ENCODE measurements around the gene DNAJB7.

Gene DNAJB7

GRCh38 chr22:40862013-40862412 lies at the start of gene DNAJB7:
Gene DNAJB7 (minus strand): TSS chr22:40862113. CDS start chr22:40861994, 119 bp downstream.
- Histone ChIP-seq H3K27me3 (ENCODE audit: low read depth, low read length) (no peaks in the 10 kb centered on the region), H3K4me1 (ENCODE audit: control insufficient read depth in 1 of 2, insufficient read depth in 2 of 2, low read length in 2 of 2) (peaks cover 6 to 16% of the 10 kb centered on the region in 2 donors), H3K4me3 (ENCODE audit: low read depth in 1 of 2, low read length in 2 of 2) (no peak within 1 kb of the TSS), H3K36me3 (ENCODE audit: control insufficient read depth in 1 of 2, insufficient read depth in 2 of 2, low read length in 2 of 2) (peaks cover 0 to 4% of the 10 kb centered on the region in 2 donors), H3K9me3 (ENCODE audit: control insufficient read depth in 1 of 2, low read length in 2 of 2) (no peaks in the 10 kb centered on the region), H3K27ac (ENCODE audit: low read length) (no peak within 1 kb of the TSS)

DNA sequence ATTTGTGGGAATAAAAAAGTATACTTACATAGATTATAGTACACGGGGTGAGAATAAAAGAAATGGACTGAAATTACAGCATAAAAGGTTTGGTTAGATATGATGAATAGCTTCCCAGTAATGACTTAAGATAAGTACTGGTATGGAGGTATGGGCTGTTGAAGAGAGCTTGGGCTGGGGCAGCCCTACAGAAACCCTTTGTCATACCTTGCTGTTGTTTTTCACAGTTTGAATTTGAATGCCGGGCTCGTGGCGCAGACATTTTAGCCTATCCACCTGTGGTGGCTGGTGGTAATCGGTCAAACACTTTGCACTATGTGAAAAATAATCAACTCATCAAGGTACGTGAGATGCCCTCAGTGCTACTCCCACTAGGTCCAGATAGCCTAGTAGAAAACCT lies 47.0 kb upstream of the DNAJB7 start:
- H3K4me1 ChIP-seq (ENCODE audit: control insufficient read depth in 1 of 2, insufficient read depth in 2 of 2, low read length in 2 of 2) = no peaks in the 10 kb centered on the region
- H3K27ac ChIP-seq (ENCODE audit: low read length) = no peak overlapping the region
- no peak overlapping the region for H3K4me3 ChIP-seq (ENCODE audit: low read depth in 1 of 2, low read length in 2 of 2)
- no peaks in the 10 kb centered on the region for H3K27me3 ChIP-seq (ENCODE audit: low read depth, low read length)
- peaks cover 11 to 21% of the 10 kb centered on the region in 2 donors for H3K36me3 ChIP-seq (ENCODE audit: control insufficient read depth in 1 of 2, insufficient read depth in 2 of 2, low read length in 2 of 2)
- no peaks in the 10 kb centered on the region for H3K9me3 ChIP-seq (ENCODE audit: control insufficient read depth in 1 of 2, low read length in 2 of 2)

DNA sequence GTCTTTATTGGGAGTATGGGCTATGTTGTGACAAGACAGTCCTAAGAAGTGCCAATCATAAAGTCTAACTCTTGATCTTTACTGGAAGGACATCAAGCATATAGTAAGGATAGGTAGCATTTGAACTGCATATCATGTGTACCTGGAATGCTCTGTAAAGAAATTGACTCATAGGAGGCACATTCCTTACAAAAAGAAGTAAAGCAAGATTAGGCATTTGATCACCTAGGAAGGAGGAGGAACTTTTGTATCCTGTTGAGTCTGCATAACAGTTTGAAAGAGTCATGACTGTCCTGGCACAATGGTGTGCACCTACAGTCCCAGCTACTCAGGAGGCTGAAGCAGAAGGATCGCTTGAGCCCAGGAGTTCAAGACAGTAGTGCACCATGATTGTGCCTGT lies 42.2 kb upstream of the DNAJB7 start:
- H3K27ac ChIP-seq (ENCODE audit: low read length) = no peak overlapping the region
- H3K36me3 ChIP-seq (ENCODE audit: control insufficient read depth in 1 of 2, insufficient read depth in 2 of 2, low read length in 2 of 2) = peaks cover 2 to 8% of the 10 kb centered on the region in 2 donors
- no peaks in the 10 kb centered on the region for H3K9me3 ChIP-seq (ENCODE audit: control insufficient read depth in 1 of 2, low read length in 2 of 2)
- H3K4me3 ChIP-seq (ENCODE audit: low read depth in 1 of 2, low read length in 2 of 2) = no peak overlapping the region
- H3K27me3 ChIP-seq (ENCODE audit: low read depth, low read length) = no peaks in the 10 kb centered on the region
- no peaks in the 10 kb centered on the region for H3K4me1 ChIP-seq (ENCODE audit: control insufficient read depth in 1 of 2, insufficient read depth in 2 of 2, low read length in 2 of 2)

GRCh38 chr22:40898850-40899357 lies 37.0 kb upstream of the DNAJB7 start:
- Histone ChIP-seq H3K4me1 (ENCODE audit: control insufficient read depth in 1 of 2, insufficient read depth in 2 of 2, low read length in 2 of 2) (no peaks in the 10 kb centered on the region), H3K27ac (ENCODE audit: low read length) (no peak overlapping the region), H3K36me3 (ENCODE audit: control insufficient read depth in 1 of 2, insufficient read depth in 2 of 2, low read length in 2 of 2) (peaks cover 0 to 3% of the 10 kb centered on the region in 2 donors), H3K27me3 (ENCODE audit: low read depth, low read length) (no peaks in the 10 kb centered on the region), H3K9me3 (ENCODE audit: control insufficient read depth in 1 of 2, low read length in 2 of 2) (no peaks in the 10 kb centered on the region), H3K4me3 (ENCODE audit: low read depth in 1 of 2, low read length in 2 of 2) (no peak overlapping the region)

DNA sequence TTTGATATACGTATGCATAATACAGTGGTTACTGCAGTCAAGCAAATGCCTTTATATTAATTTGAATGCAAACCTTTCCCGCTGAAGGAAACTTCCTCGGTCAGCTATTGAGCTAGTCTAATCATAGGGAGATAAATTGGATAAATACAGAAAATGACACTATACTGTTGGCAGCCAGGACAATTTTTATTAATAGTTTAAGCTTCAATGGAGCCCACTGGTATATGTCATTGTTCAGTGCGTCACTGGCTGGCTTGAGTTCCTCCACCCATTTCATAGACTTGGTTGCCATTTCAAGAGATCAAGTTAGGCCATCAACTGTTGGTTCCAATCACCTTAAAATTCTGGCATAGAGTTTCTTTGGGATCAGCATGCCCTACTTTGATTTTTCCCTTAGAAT lies 32.5 kb upstream of the DNAJB7 start:
- Histone ChIP-seq H3K36me3 (ENCODE audit: control insufficient read depth in 1 of 2, insufficient read depth in 2 of 2, low read length in 2 of 2) (peaks cover 0 to 7% of the 10 kb centered on the region in 2 donors), H3K4me1 (ENCODE audit: control insufficient read depth in 1 of 2, insufficient read depth in 2 of 2, low read length in 2 of 2) (no peaks in the 10 kb centered on the region), H3K27ac (ENCODE audit: low read length) (no peak overlapping the region)

GRCh38 chr22:40890881-40891280 lies 29.0 kb upstream of the DNAJB7 start:
- Histone ChIP-seq H3K36me3 (ENCODE audit: control insufficient read depth in 1 of 2, insufficient read depth in 2 of 2, low read length in 2 of 2) (peaks cover 17 to 39% of the 10 kb centered on the region in 2 donors), H3K27me3 (ENCODE audit: low read depth, low read length) (no peaks in the 10 kb centered on the region), H3K4me3 (ENCODE audit: low read depth in 1 of 2, low read length in 2 of 2) (no peak overlapping the region), H3K4me1 (ENCODE audit: control insufficient read depth in 1 of 2, insufficient read depth in 2 of 2, low read length in 2 of 2) (no peaks in the 10 kb centered on the region), H3K27ac (ENCODE audit: low read length) (no peak overlapping the region), H3K9me3 (ENCODE audit: control insufficient read depth in 1 of 2, low read length in 2 of 2) (no peaks in the 10 kb centered on the region)

More for the DNA sequence above, 32.5 kb upstream of the DNAJB7 start:
- H3K27me3 ChIP-seq (ENCODE audit: low read depth, low read length) = no peaks in the 10 kb centered on the region
- no peaks in the 10 kb centered on the region for H3K9me3 ChIP-seq (ENCODE audit: control insufficient read depth in 1 of 2, low read length in 2 of 2)
- no peak overlapping the region for H3K4me3 ChIP-seq (ENCODE audit: low read depth in 1 of 2, low read length in 2 of 2)

DNA sequence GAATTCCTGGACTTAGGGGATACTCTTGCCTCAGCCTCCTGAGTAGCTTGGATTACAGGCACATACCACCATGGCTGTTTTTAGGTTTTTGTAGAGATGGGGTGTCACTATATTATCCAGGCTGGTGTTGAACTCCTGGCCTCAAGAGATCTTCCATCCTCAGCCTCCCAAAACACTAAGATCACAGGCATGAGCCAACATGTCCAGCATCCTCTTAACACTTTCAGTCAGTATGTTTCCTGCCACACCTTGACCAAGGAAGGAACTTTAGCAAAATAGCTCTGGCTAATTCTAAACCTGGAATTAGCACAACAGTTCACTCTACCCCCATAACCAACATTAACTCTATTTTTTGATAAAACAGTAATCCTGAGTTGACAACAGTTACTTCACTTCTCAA lies 27.2 kb upstream of the DNAJB7 start:
- no peaks in the 10 kb centered on the region for H3K27me3 ChIP-seq (ENCODE audit: low read depth, low read length)
- H3K4me3 ChIP-seq (ENCODE audit: low read depth in 1 of 2, low read length in 2 of 2) = no peak overlapping the region
- no peaks in the 10 kb centered on the region for H3K9me3 ChIP-seq (ENCODE audit: control insufficient read depth in 1 of 2, low read length in 2 of 2)
- no peaks in the 10 kb centered on the region for H3K4me1 ChIP-seq (ENCODE audit: control insufficient read depth in 1 of 2, insufficient read depth in 2 of 2, low read length in 2 of 2)
- H3K27ac ChIP-seq (ENCODE audit: low read length) = no peak overlapping the region
- peaks cover 17 to 47% of the 10 kb centered on the region in 2 donors for H3K36me3 ChIP-seq (ENCODE audit: control insufficient read depth in 1 of 2, insufficient read depth in 2 of 2, low read length in 2 of 2)

DNA sequence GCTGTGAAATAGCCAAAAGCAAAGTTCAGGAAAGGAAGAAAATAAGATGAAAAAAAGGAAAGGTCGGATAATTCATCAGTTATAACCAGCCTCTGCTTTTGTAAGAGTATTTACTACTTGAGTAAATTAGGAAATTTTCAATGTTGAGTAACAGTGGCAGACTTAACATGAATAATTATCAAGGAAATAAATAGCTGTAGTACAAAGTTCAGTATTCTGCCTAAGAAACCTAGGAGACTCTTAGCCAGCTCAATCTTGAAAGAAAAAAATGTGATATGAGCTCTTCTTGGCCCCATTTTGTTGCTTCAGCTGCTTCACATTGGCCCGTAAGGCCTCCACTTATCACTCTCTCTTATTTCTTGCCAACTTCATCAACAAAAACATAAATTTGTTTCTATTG lies 17.0 kb upstream of the DNAJB7 start:
- no peaks in the 10 kb centered on the region for H3K9me3 ChIP-seq (ENCODE audit: control insufficient read depth in 1 of 2, low read length in 2 of 2)
- H3K27me3 ChIP-seq (ENCODE audit: low read depth, low read length) = no peaks in the 10 kb centered on the region
- no peaks in the 10 kb centered on the region for H3K4me1 ChIP-seq (ENCODE audit: control insufficient read depth in 1 of 2, insufficient read depth in 2 of 2, low read length in 2 of 2)
- peaks cover 15 to 29% of the 10 kb centered on the region in 2 donors for H3K36me3 ChIP-seq (ENCODE audit: control insufficient read depth in 1 of 2, insufficient read depth in 2 of 2, low read length in 2 of 2)
- H3K27ac ChIP-seq (ENCODE audit: low read length) = no peak overlapping the region
- H3K4me3 ChIP-seq (ENCODE audit: low read depth in 1 of 2, low read length in 2 of 2) = no peak overlapping the region

GRCh38 chr22:40877488-40877887 lies 15.6 kb upstream of the DNAJB7 start:
- Histone ChIP-seq H3K36me3 (ENCODE audit: control insufficient read depth in 1 of 2, insufficient read depth in 2 of 2, low read length in 2 of 2) (peaks cover 11 to 20% of the 10 kb centered on the region in 2 donors), H3K4me1 (ENCODE audit: control insufficient read depth in 1 of 2, insufficient read depth in 2 of 2, low read length in 2 of 2) (no peaks in the 10 kb centered on the region), H3K4me3 (ENCODE audit: low read depth in 1 of 2, low read length in 2 of 2) (no peak overlapping the region), H3K27ac (ENCODE audit: low read length) (no peak overlapping the region), H3K27me3 (ENCODE audit: low read depth, low read length) (no peaks in the 10 kb centered on the region), H3K9me3 (ENCODE audit: control insufficient read depth in 1 of 2, low read length in 2 of 2) (no peaks in the 10 kb centered on the region)

- Histone ChIP-seq H3K36me3 (ENCODE audit: control insufficient read depth in 1 of 2, insufficient read depth in 2 of 2, low read length in 2 of 2) (peaks cover 8 to 14% of the 10 kb centered on the region in 2 donors), H3K9me3 (ENCODE audit: control insufficient read depth in 1 of 2, low read length in 2 of 2) (no peaks in the 10 kb centered on the region), H3K27me3 (ENCODE audit: low read depth, low read length) (no peaks in the 10 kb centered on the region), H3K27ac (ENCODE audit: low read length) (no peak overlapping the region), H3K4me3 (ENCODE audit: low read depth in 1 of 2, low read length in 2 of 2) (no peak overlapping the region), H3K4me1 (ENCODE audit: control insufficient read depth in 1 of 2, insufficient read depth in 2 of 2, low read length in 2 of 2) (no peaks in the 10 kb centered on the region)
Observed at GRCh38 chr22:40876907-40877306, 15.0 kb upstream of the DNAJB7 start.

DNA sequence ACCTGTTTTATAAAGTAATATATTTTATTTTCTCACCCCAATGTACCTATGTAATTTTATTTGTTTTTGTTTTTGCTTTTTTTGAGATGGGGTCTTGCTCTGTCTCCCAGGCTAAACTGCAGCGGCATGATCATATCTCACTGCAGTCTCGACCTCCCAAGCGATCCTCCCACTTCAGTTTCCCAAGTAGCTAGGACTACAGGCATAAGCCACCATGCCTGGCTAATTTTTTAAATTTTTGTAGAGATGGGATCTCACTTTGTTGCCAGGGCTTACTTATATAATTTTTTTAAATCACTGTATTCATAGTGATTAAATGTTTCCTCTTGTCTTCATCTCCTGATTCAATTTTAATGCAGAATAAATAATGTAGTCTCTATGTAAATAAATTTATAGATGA lies 13.2 kb upstream of the DNAJB7 start:
- no peak overlapping the region for H3K27ac ChIP-seq (ENCODE audit: low read length)
- no peak overlapping the region for H3K4me3 ChIP-seq (ENCODE audit: low read depth in 1 of 2, low read length in 2 of 2)
- H3K9me3 ChIP-seq (ENCODE audit: control insufficient read depth in 1 of 2, low read length in 2 of 2) = no peaks in the 10 kb centered on the region
- no peaks in the 10 kb centered on the region for H3K27me3 ChIP-seq (ENCODE audit: low read depth, low read length)
- peaks cover under 1 to 14% of the 10 kb centered on the region in 2 donors for H3K36me3 ChIP-seq (ENCODE audit: control insufficient read depth in 1 of 2, insufficient read depth in 2 of 2, low read length in 2 of 2)
- no peaks in the 10 kb centered on the region for H3K4me1 ChIP-seq (ENCODE audit: control insufficient read depth in 1 of 2, insufficient read depth in 2 of 2, low read length in 2 of 2)

GRCh38 chr22:40874016-40874415 lies 12.1 kb upstream of the DNAJB7 start:
- Histone ChIP-seq H3K4me1 (ENCODE audit: control insufficient read depth in 1 of 2, insufficient read depth in 2 of 2, low read length in 2 of 2) (no peaks in the 10 kb centered on the region), H3K36me3 (ENCODE audit: control insufficient read depth in 1 of 2, insufficient read depth in 2 of 2, low read length in 2 of 2) (peaks cover 0 to 14% of the 10 kb centered on the region in 2 donors), H3K27ac (ENCODE audit: low read length) (no peak overlapping the region), H3K4me3 (ENCODE audit: low read depth in 1 of 2, low read length in 2 of 2) (no peak overlapping the region), H3K27me3 (ENCODE audit: low read depth, low read length) (no peaks in the 10 kb centered on the region), H3K9me3 (ENCODE audit: control insufficient read depth in 1 of 2, low read length in 2 of 2) (no peaks in the 10 kb centered on the region)
